GM12891 (cell line): ENCODE results near the gene ITPRID2.

ENCODE experiments used
- POLR2A ChIP-seq: IDR thresholded peaks from 2 replicates; pipeline ENCODE4 v1.6.1; 2011; ENCODE audit warnings: low read depth, low read length, control low read depth
- POLR2AphosphoS5 ChIP-seq: IDR thresholded peaks from 2 replicates; pipeline ENCODE4 v1.6.1; 2011; ENCODE audit warnings: low read depth, low read length, control low read depth
- SPI1 ChIP-seq: IDR thresholded peaks from 2 replicates; pipeline ENCODE4 v1.6.1; 2011; ENCODE audit warnings: low read depth, low read length, control low read depth
- TAF1 ChIP-seq: IDR thresholded peaks from 2 replicates; pipeline ENCODE4 v1.6.1; 2011; ENCODE audit warnings: low read depth, low read length, control low read depth

GRCh38 chr2:181943411-181944124 lies 52.0 kb downstream of the ITPRID2 start:
- TF ChIP-seq TAF1 (no peak), POLR2AphosphoS5 (no peak), POLR2A (no peak), SPI1 (no peak)
